LNCAP (cell line): ENCODE measurements around the gene ZBED1.

ENCODE experiments used
- TF ChIP-seq, protein P1 (sequence below): fragments of 450-650 bp; IDR thresholded peaks from 2 replicates; pipeline ENCODE4 v1.5.1; 2017; ENCODE audit warnings: mild to moderate bottlenecking

The ZBED1 gene

DNA sequence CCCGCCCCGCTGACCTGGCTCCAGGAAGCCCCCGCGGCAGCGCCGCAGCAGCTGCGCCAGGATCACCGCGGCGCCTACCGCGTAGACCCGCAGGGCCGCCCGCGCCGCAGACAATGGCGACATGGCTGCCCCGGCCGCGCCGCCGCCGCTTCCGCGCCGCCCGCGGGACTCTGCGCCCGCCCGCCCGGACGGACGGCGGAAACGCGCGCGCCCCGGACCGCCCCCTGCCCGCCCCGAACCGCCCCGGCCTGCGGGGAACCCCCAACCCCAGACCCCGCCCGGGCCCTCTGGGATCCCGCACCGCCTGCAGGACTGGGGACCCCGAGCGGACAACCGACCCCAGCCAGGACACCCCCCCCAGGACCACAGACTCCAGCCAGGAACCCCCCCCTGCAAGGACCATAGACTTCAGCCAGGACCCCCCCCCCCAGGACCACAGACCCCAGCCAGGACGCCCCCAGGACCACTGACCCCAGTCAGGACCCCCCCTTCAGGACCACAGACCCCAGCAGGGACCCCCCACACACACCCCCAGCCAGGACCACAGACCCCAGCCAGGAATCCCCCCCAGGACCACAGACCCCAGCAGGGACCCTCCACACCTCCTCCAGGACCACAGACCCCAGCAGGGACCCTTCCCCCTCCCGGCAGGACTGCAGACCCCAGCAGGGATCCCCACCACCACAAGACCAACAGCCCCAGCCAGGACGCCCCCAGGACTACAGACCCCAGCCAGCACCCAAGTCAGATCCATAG lies at the start of gene ZBED1, which contains the start of gene DHRSX:
Gene ZBED1 (minus strand): TSS at position 174 of the 756 bp plus-strand sequence. CDS start 10,257 bp downstream, outside the sequence.
Gene DHRSX (minus strand): TSS at position 174 of the 756 bp plus-strand sequence. CDS start 51 bp downstream, at position 123.
- TF ChIP-seq, protein P1, sequence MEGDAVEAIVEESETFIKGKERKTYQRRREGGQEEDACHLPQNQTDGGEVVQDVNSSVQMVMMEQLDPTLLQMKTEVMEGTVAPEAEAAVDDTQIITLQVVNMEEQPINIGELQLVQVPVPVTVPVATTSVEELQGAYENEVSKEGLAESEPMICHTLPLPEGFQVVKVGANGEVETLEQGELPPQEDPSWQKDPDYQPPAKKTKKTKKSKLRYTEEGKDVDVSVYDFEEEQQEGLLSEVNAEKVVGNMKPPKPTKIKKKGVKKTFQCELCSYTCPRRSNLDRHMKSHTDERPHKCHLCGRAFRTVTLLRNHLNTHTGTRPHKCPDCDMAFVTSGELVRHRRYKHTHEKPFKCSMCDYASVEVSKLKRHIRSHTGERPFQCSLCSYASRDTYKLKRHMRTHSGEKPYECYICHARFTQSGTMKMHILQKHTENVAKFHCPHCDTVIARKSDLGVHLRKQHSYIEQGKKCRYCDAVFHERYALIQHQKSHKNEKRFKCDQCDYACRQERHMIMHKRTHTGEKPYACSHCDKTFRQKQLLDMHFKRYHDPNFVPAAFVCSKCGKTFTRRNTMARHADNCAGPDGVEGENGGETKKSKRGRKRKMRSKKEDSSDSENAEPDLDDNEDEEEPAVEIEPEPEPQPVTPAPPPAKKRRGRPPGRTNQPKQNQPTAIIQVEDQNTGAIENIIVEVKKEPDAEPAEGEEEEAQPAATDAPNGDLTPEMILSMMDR = no peak

DNA sequence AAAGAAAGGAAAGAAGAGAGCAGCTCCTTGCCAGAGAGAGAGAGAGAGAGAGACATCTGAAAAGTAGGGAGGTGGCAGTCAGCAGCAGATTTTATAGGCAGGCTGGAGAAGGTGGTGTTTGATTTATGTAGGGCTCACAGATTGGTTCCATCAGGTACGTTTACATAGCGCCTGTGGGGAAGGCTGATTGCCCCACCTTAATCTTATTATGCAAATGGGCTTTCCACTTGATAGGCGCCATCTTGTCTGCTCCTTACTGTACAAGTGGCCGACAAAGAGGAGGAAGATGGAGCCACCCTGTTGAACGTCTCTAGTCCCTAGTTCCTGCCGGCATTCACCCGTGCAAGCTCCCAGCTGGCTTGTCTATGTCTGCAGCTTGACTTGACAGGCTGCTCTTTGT lies 49.1 kb upstream of the ZBED1 start:
- TF ChIP-seq, protein P1 = no peak

DNA sequence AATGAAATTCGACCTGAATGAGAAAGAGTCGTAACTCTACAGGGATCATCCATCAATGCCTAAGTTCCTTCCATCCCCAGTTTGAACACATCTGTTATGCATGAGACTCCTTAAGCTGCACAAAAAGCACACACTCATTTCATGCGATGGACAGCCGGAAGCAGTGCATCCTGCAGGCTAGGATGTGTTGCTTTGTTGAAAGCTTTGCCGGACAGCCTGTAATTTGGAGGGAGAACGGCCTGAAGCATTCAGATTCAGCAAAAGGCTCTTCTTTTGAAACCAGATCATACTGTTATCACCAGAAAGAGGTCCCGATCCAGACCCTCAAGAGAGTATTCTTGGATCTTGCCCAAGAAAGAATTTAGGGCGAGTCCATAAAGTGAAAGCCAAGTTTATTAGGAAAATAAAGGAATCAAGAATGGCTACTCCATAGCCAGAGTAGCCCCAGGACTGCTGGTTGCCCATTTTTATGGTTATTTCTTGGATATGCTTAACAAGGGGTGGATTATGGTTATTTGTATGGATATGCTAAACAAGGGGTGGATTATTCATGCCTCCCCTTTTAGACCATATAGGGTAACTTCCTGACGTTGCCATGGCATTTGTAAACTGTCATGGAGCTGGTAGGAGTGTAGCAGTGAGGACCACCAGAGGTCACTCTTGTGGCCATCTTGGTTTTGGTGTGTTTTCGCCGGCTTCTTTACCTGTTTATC lies 48.1 kb upstream of the ZBED1 start:
- TF ChIP-seq, protein P1 = no peak

DNA sequence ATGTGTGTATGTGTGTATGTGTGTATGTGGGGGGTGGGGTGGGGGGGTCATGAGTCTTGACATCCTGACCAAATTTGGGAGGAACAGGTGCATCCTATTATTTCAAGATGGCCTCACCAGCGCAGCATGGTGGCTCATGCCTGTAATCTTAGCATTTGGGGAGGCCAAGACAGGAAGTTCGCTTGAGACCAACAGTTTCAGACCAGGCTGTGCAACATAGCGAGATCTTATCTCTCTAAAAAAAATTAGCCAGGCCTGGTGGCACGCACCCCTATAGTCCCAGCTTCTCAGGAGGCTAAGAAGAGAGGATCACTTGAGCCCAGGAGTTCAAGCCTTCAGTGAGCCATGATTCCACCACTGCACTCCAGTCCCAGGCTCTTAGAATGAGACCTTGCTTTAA lies 47.0 kb upstream of the ZBED1 start:
- TF ChIP-seq, protein P1 = no peak

DNA sequence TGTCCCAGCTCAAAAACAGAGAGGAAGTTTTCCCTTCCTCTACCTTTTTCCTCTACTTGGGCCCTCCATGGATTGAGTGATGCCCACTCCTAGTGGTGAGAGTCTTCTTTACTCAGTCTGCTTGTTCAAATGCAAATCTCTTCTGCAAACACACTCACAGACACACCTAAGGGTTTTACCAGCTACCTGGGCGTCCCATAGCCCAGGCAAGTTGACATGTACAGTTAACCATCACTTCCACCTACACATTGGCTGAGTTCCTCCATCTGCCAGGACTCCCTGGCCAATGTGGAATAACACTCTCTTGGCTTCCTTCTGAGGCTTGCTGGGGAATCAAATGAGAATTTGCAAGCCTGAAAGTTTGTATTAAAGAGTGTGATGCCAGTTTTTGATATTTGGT lies 45.7 kb upstream of the ZBED1 start:
- TF ChIP-seq, protein P1 = no peak

DNA sequence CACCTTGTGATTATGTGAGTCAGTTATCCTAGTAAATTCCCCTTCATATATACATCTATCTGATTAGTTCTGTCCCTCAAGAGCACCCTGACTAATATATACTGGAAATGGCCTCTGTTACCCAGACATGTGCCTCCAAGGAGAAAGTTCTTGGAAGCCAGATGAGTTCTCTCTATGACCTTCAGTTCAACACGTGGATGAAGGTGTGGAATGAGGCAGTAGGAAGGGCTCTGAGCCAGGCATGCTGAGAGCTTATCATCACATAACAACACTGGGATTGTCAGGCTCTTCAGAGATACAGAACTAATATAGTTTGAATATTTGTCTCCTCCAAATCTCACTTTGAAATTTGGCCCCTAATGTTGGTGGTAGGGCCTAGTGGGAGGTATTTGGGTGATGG lies 44.4 kb upstream of the ZBED1 start:
- TF ChIP-seq, protein P1 = no peak

DNA sequence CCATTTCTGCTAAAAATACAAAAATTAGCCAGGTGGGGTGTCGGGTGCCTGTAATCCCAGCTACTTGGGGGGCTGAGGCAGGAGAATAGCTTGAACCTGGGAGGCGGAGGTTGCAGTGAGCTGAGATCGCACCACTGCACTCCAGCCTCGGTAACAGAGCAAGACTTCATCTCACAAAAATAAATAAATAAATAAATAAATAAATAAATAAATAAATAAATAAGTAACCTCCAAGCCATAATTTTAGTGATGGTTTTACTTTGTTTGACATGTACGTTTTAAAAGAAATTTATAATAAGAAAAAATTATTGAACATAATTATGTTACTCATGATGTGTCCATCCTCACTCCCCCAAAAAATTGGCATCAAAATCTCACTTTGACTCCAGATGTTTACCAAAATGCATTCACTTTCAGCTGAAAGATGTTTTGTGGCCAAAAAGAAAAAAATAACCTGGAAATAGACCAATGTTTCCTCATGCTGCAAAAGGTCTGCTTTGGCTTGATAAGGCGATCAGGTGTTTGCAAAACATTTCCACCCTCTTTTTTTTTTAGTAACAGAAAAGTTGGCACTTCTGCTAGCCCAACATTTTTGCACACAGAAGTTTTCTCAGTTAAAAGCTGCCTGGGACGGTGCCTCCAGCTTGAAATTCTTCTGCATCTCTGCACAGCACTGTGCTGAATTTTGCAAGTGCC lies 42.2 kb upstream of the ZBED1 start:
- TF ChIP-seq, protein P1 = no peak
